Activated naive CD8-positive, alpha-beta T cell treated with anti-CD3 and anti-CD28 coated beads for 36 hours (primary cell): ENCODE results near the gene TBX10. TPM values are rescaled to one million over a fixed set of nuclear protein-coding genes. Genes with fewer than 3 reads are reported as not detected.
"Not testable (repeated sequence)": the region's sequence is repeated elsewhere in the genome, so short reads cannot be mapped to it uniquely, and the experiment has no call there.

Experiments used
- DNase-seq: peaks from one replicate; pipeline ENCODE4 v3.0.0; 2021
- H3K27ac Mint-ChIP-seq: one replicate; pipeline ENCODE4 v1.8.0; 2022; ENCODE audit warnings: mild to moderate bottlenecking, moderate library complexity, mixed read lengths
- H3K27me3 Mint-ChIP-seq: one replicate; pipeline ENCODE4 v1.8.0; 2022; ENCODE audit warnings: mild to moderate bottlenecking, mixed read lengths
- H3K36me3 Mint-ChIP-seq: one replicate; pipeline ENCODE4 v1.8.0; 2021; ENCODE audit warnings: mild to moderate bottlenecking, mixed read lengths
- H3K4me1 Mint-ChIP-seq: one replicate; pipeline ENCODE4 v1.8.0; 2021; ENCODE audit warnings: mixed read lengths
- H3K4me3 Mint-ChIP-seq: one replicate; pipeline ENCODE4 v1.8.0; 2022; ENCODE audit warnings: mild to moderate bottlenecking, moderate library complexity, mixed read lengths
- H3K9me3 Mint-ChIP-seq: one replicate; pipeline ENCODE4 v1.8.0; 2022; ENCODE audit warnings: mixed read lengths
- total RNA-seq, 2 experiments: library from RNA; stranded (reverse); gene quantifications; one replicate each; pipeline ENCODE4 v1.2.3, GENCODE V29; 2021

Gene TBX10
- total RNA-seq, 2 experiments from 2014 or later: not detected

GRCh38 chr11:67667490-67668191 is 28.1 kb upstream of the TBX10 start:
- H3K4me1 Mint-ChIP-seq: no peaks in the 10 kb centered on the region

GRCh38 chr11:67666676-67667489 is 27.3 kb upstream of the TBX10 start:
- H3K27ac Mint-ChIP-seq: no peak overlapping the region
- no peaks in the 10 kb centered on the region for H3K27me3 Mint-ChIP-seq
- H3K9me3 Mint-ChIP-seq: no peaks in the 10 kb centered on the region
- DNase-seq: no peak
- no peaks in the 10 kb centered on the region for H3K36me3 Mint-ChIP-seq
- no peak overlapping the region for H3K4me3 Mint-ChIP-seq
- no peaks in the 10 kb centered on the region for H3K4me1 Mint-ChIP-seq

More at GRCh38 chr11:67667490-67668191, 28.1 kb upstream of the TBX10 start:
- no peak overlapping the region for H3K4me3 Mint-ChIP-seq
- no peaks in the 10 kb centered on the region for H3K36me3 Mint-ChIP-seq
- H3K27me3 Mint-ChIP-seq: no peaks in the 10 kb centered on the region
- no peak for DNase-seq
- H3K9me3 Mint-ChIP-seq: no peaks in the 10 kb centered on the region
- H3K27ac Mint-ChIP-seq: no peak overlapping the region

- H3K27me3 Mint-ChIP-seq: no peaks in the 10 kb centered on the region
- H3K9me3 Mint-ChIP-seq: no peaks in the 10 kb centered on the region
- H3K27ac Mint-ChIP-seq: no peak overlapping the region
- DNase-seq: no peak
- H3K4me1 Mint-ChIP-seq: no peaks in the 10 kb centered on the region
- no peaks in the 10 kb centered on the region for H3K36me3 Mint-ChIP-seq
- no peak overlapping the region for H3K4me3 Mint-ChIP-seq
These were observed 26.7 kb upstream of the TBX10 start for GRCh38 chr11:67666303-67666645.

GRCh38 chr11:67665541-67666302 is 26.2 kb upstream of the TBX10 start:
- Mint-ChIP-seq H3K36me3 (no peaks in the 10 kb centered on the region), H3K4me1 (no peaks in the 10 kb centered on the region), H3K4me3 (no peak overlapping the region), H3K9me3 (no peaks in the 10 kb centered on the region), H3K27me3 (no peaks in the 10 kb centered on the region), H3K27ac (no peak overlapping the region)
- no peak for DNase-seq

- Mint-ChIP-seq H3K4me3 (no peak overlapping the region), H3K27ac (no peak overlapping the region), H3K27me3 (no peaks in the 10 kb centered on the region), H3K4me1 (no peaks in the 10 kb centered on the region), H3K36me3 (no peaks in the 10 kb centered on the region), H3K9me3 (no peaks in the 10 kb centered on the region)
- DNase-seq: no peak
These were observed 25.4 kb upstream of the TBX10 start for GRCh38 chr11:67664696-67665540.

GRCh38 chr11:67664213-67664585 is 24.6 kb upstream of the TBX10 start:
- DNase-seq: no peak
- H3K36me3 Mint-ChIP-seq: no peaks in the 10 kb centered on the region
- no peak overlapping the region for H3K4me3 Mint-ChIP-seq
- no peak overlapping the region for H3K27ac Mint-ChIP-seq
- H3K4me1 Mint-ChIP-seq: no peaks in the 10 kb centered on the region
- no peaks in the 10 kb centered on the region for H3K27me3 Mint-ChIP-seq
- no peaks in the 10 kb centered on the region for H3K9me3 Mint-ChIP-seq

- no peaks in the 10 kb centered on the region for H3K9me3 Mint-ChIP-seq
- no peaks in the 10 kb centered on the region for H3K36me3 Mint-ChIP-seq
- no peak for DNase-seq
- H3K27me3 Mint-ChIP-seq: no peaks in the 10 kb centered on the region
- H3K27ac Mint-ChIP-seq: no peak overlapping the region
- no peaks in the 10 kb centered on the region for H3K4me1 Mint-ChIP-seq
- no peak overlapping the region for H3K4me3 Mint-ChIP-seq
These were observed 24.1 kb upstream of the TBX10 start for GRCh38 chr11:67663532-67664212.

GRCh38 chr11:67662835-67663531 is 23.4 kb upstream of the TBX10 start:
- H3K36me3 Mint-ChIP-seq: no peaks in the 10 kb centered on the region
- H3K4me3 Mint-ChIP-seq: no peak overlapping the region
- H3K27me3 Mint-ChIP-seq: no peaks in the 10 kb centered on the region
- H3K27ac Mint-ChIP-seq: peak overlapping the region; percentile 51
- H3K9me3 Mint-ChIP-seq: no peaks in the 10 kb centered on the region
- no peaks in the 10 kb centered on the region for H3K4me1 Mint-ChIP-seq
- DNase-seq: no peak

- no peak for DNase-seq
- no peaks in the 10 kb centered on the region for H3K9me3 Mint-ChIP-seq
- no peak overlapping the region for H3K4me3 Mint-ChIP-seq
- no peaks in the 10 kb centered on the region for H3K27me3 Mint-ChIP-seq
- H3K36me3 Mint-ChIP-seq: no peaks in the 10 kb centered on the region
- no peak overlapping the region for H3K27ac Mint-ChIP-seq
- peaks cover 4% of the 10 kb centered on the region for H3K4me1 Mint-ChIP-seq
These were observed 22.7 kb upstream of the TBX10 start for GRCh38 chr11:67662142-67662834.

GRCh38 chr11:67660752-67661151 is 21.2 kb upstream of the TBX10 start:
- H3K27ac Mint-ChIP-seq, H3K9me3 Mint-ChIP-seq, H3K4me3 Mint-ChIP-seq, H3K27me3 Mint-ChIP-seq, H3K36me3 Mint-ChIP-seq, H3K4me1 Mint-ChIP-seq, DNase-seq: not testable (repeated sequence)

- H3K9me3 Mint-ChIP-seq: not testable (repeated sequence)
These were observed 20.1 kb upstream of the TBX10 start for GRCh38 chr11:67659651-67660165.

GRCh38 chr11:67657300-67657699 is 17.7 kb upstream of the TBX10 start:
- Mint-ChIP-seq H3K36me3 (no peaks in the 10 kb centered on the region), H3K27me3 (no peaks in the 10 kb centered on the region), H3K9me3 (peaks cover 2% of the 10 kb centered on the region), H3K4me3 (no peak overlapping the region), H3K27ac (no peak overlapping the region), H3K4me1 (peaks cover 5% of the 10 kb centered on the region)
- no peak for DNase-seq

More at GRCh38 chr11:67659651-67660165, 20.1 kb upstream of the TBX10 start:
- H3K27ac Mint-ChIP-seq, H3K4me1 Mint-ChIP-seq, H3K4me3 Mint-ChIP-seq, DNase-seq, H3K27me3 Mint-ChIP-seq, H3K36me3 Mint-ChIP-seq: not testable (repeated sequence)

GRCh38 chr11:67656278-67656922 is 16.8 kb upstream of the TBX10 start:
- Mint-ChIP-seq H3K27me3 (no peaks in the 10 kb centered on the region), H3K4me3 (no peak overlapping the region), H3K36me3 (no peaks in the 10 kb centered on the region), H3K27ac (no peak overlapping the region), H3K4me1 (peaks cover 5% of the 10 kb centered on the region), H3K9me3 (peaks cover 2% of the 10 kb centered on the region)
- DNase-seq: no peak
